A549 (cell line): ENCODE results near the gene TBC1D16. TPM values are rescaled to one million over a fixed set of nuclear protein-coding genes. Genes with fewer than 3 reads are reported as not detected.

Source experiments
- ATAC-seq, 2 experiments: fragments of 200-7000 bp in 1 of 2; fragments of >200 bp in 1 of 2; cut with Nextera tagmentation in 1 of 2; cut with Tn5 transposase in 1 of 2; 3 replicates each; pipeline versions ENCODE4 v1.8.0 to v1.9.1; 2018 to 2020; ENCODE audit warnings: mild to moderate bottlenecking in 1 of 2, moderate library complexity in 1 of 2
- CTCF ChIA-PET: fragments of 300-600 bp; sonication (Branson Sonifier 250); formaldehyde crosslinking; extraction: SDS; loops from one replicate; lab custom pipeline; 2021; ENCODE audit warnings: antibody characterized with exemption, inconsistent platforms; lab: Yijun Ruan, JAX
- POLR2A ChIA-PET: fragments of 350-600 bp; formaldehyde crosslinking; extraction: SDS; loops from one replicate; lab custom pipeline; 2021; ENCODE audit warnings: antibody characterized with exemption, inconsistent platforms; lab: Yijun Ruan, JAX
- DNase-seq, 2 experiments: peaks; one replicate each; pipeline versions ENCODE4 v3.0.0 to v3.0.0-alpha.2; 2011 to 2016; ENCODE audit warnings: low read depth in 1 of 2, low spot score in 1 of 2
- FAIRE-seq: peaks from 2 replicates; lab custom pipeline; 2011; peaks lifted over from hg19 to GRCh38; lab: Jason Lieb, UNC
- H3K27ac ChIP-seq, 2 experiments: fragments of >200 bp; sonication (Bioruptor Twin); formaldehyde crosslinking; 3 replicates each; pipeline ENCODE4 v1.5.1; 2016 to 2017
- H3K4me1 ChIP-seq: fragments of >200 bp; sonication (Bioruptor Twin); formaldehyde crosslinking; 3 replicates; pipeline ENCODE4 v1.6.1; 2016
- H3K4me2 ChIP-seq: fragments of >200 bp; sonication (Bioruptor Twin); formaldehyde crosslinking; 3 replicates; pipeline ENCODE4 v1.6.1; 2016
- H3K4me3 ChIP-seq: fragments of >200 bp; sonication (Bioruptor Twin); formaldehyde crosslinking; 3 replicates; pipeline ENCODE4 v1.5.1; 2016
- H3K9me3 ChIP-seq: fragments of >200 bp; sonication (Bioruptor Twin); formaldehyde crosslinking; 3 replicates; pipeline ENCODE4 v1.6.1; 2016
- CBX8 ChIP-seq: fragments of 200-600 bp; sonication (generic); IDR thresholded peaks from 2 replicates; pipeline ENCODE4 v1.6.1; 2016
- CEBPB ChIP-seq, 2 experiments: fragments of >200 bp in 1 of 2; sonication (Bioruptor Twin) in 1 of 2; formaldehyde crosslinking in 1 of 2; IDR thresholded peaks; 2 replicates each; pipeline ENCODE4 v1.6.1; 2012 to 2016
- CHD2 ChIP-seq: fragments of 150-350 bp; IDR thresholded peaks from 2 replicates; pipeline ENCODE4 v1.6.1; 2014; ENCODE audit warnings: low read length; ENCODE audit not compliant: partially characterized antibody
- CTCF ChIP-seq: fragments of >200 bp; sonication (Bioruptor Twin); formaldehyde crosslinking; IDR thresholded peaks from 3 replicates; pipeline ENCODE4 v1.5.1; 2016
- E2F6 ChIP-seq: IDR thresholded peaks from 2 replicates; pipeline ENCODE4 v1.6.1; 2012; ENCODE audit warnings: low read depth, borderline replicate concordance
- EHMT2 ChIP-seq: fragments of 200-600 bp; sonication (generic); IDR thresholded peaks from 2 replicates; pipeline ENCODE4 v1.6.1; 2016; ENCODE audit warnings: antibody characterized with exemption, low read depth, mild to moderate bottlenecking, moderate library complexity
- ESRRA ChIP-seq: fragments of 150-350 bp; IDR thresholded peaks from 2 replicates; pipeline ENCODE4 v1.6.1; 2014; ENCODE audit warnings: mild to moderate bottlenecking, low read length, borderline replicate concordance
- GATA3 ChIP-seq: IDR thresholded peaks from 2 replicates; pipeline ENCODE4 v1.6.1; 2012; ENCODE audit warnings: borderline replicate concordance
- HMGXB4 ChIP-seq: fragments of 250-450 bp; sonication (Bioruptor Pico); IDR thresholded peaks from 2 replicates; pipeline ENCODE4 v1.5.0; 2021; ENCODE audit warnings: mild to moderate bottlenecking, moderate library complexity, borderline replicate concordance
- HOXB5 ChIP-seq: fragments of 250-450 bp; sonication (Bioruptor Pico); IDR thresholded peaks from 2 replicates; pipeline ENCODE4 v1.5.0; 2020; ENCODE audit warnings: mild to moderate bottlenecking, moderate library complexity
- JUN ChIP-seq, 2 experiments: fragments of >200 bp; sonication (Bioruptor Twin); formaldehyde crosslinking; IDR thresholded peaks; 2 replicates in 1 of 2; 3 replicates in 1 of 2; pipeline ENCODE4 v1.6.1; 2016 to 2017
- KDM1A ChIP-seq: fragments of 200-600 bp; sonication (generic); IDR thresholded peaks from 2 replicates; pipeline ENCODE4 v1.6.1; 2016; ENCODE audit warnings: low read depth, mild to moderate bottlenecking
- KDM5A ChIP-seq: fragments of 200-600 bp; sonication (generic); IDR thresholded peaks from 2 replicates; pipeline ENCODE4 v1.6.1; 2016; ENCODE audit warnings: antibody characterized with exemption, mild to moderate bottlenecking
- NFE2L2 ChIP-seq: fragments of 150-350 bp; conservative IDR thresholded peaks from 2 replicates; pipeline ENCODE4 v1.6.1; 2014; ENCODE audit warnings: low read length
- NPAS2 ChIP-seq: fragments of 250-450 bp; sonication (Bioruptor Pico); IDR thresholded peaks from 2 replicates; pipeline ENCODE4 v1.8.0; 2022; ENCODE audit warnings: mild to moderate bottlenecking, moderate library complexity, borderline replicate concordance
- PBX3 ChIP-seq: IDR thresholded peaks from 2 replicates; pipeline ENCODE4 v1.6.1; 2012
- PHF8 ChIP-seq: fragments of 200-600 bp; sonication (generic); IDR thresholded peaks from 2 replicates; pipeline ENCODE4 v1.6.1; 2016; ENCODE audit warnings: low read depth, mild to moderate bottlenecking, antibody characterized with exemption, moderate library complexity, borderline replicate concordance
- POLR2A ChIP-seq: IDR thresholded peaks from 2 replicates; pipeline ENCODE4 v1.6.1; 2012; ENCODE audit warnings: mild to moderate bottlenecking, low read length
- POLR2AphosphoS2 ChIP-seq: conservative IDR thresholded peaks from 2 replicates; pipeline ENCODE4 v1.6.1; 2012; ENCODE audit warnings: low read length, improper control_type of control experiment, inconsistent platforms
- RAD21 ChIP-seq, 2 experiments: fragments of >200 bp in 1 of 2; sonication (Bioruptor Twin) in 1 of 2; formaldehyde crosslinking in 1 of 2; IDR thresholded peaks in 1 of 2; conservative IDR thresholded peaks in 1 of 2; 2 replicates in 1 of 2; 3 replicates in 1 of 2; pipeline ENCODE4 v1.6.1; 2012 to 2018; ENCODE audit warnings: inconsistent platforms in 1 of 2
- RARB ChIP-seq: fragments of 250-450 bp; sonication (Bioruptor Pico); IDR thresholded peaks from 2 replicates; pipeline ENCODE4 v1.8.0; 2021; ENCODE audit warnings: mild to moderate bottlenecking, moderate library complexity
- REST ChIP-seq: fragments of 200-600 bp; sonication (generic); IDR thresholded peaks from 2 replicates; pipeline ENCODE4 v1.6.1; 2016; ENCODE audit warnings: antibody characterized with exemption, mild to moderate bottlenecking, moderate library complexity
- RNF2 ChIP-seq: fragments of 200-600 bp; sonication (generic); IDR thresholded peaks from 2 replicates; pipeline ENCODE4 v1.6.1; 2016; ENCODE audit warnings: low read depth, mild to moderate bottlenecking, antibody characterized with exemption, moderate library complexity, borderline replicate concordance
- SREBF2 ChIP-seq: fragments of 450-650 bp; IDR thresholded peaks from 2 replicates; pipeline ENCODE4 v1.6.1; 2014; ENCODE audit warnings: mild to moderate bottlenecking, moderate library complexity
- TFCP2L1 ChIP-seq: fragments of 250-450 bp; sonication (Bioruptor Pico); IDR thresholded peaks from 2 replicates; pipeline ENCODE4 v1.5.0; 2021; ENCODE audit warnings: mild to moderate bottlenecking
- ZC3H11A ChIP-seq: fragments of 450-650 bp; IDR thresholded peaks from 2 replicates; pipeline ENCODE4 v1.6.1; 2014; ENCODE audit warnings: antibody characterized with exemption, mild to moderate bottlenecking
- ZNF302 ChIP-seq: fragments of 250-450 bp; sonication (Bioruptor Pico); IDR thresholded peaks from 2 replicates; pipeline ENCODE4 v1.9.0; 2021; ENCODE audit warnings: inconsistent platforms, mild to moderate bottlenecking, moderate library complexity
- ZSCAN20 ChIP-seq: fragments of 250-450 bp; sonication (Bioruptor Pico); IDR thresholded peaks from 2 replicates; pipeline ENCODE4 v1.8.0; 2022; ENCODE audit warnings: mild to moderate bottlenecking, moderate library complexity
- WGBS: methylation state at CpG from one replicate; pipeline ENCODE4 v1.1.6; 2017; ENCODE audit errors: missing lambda C conversion rate; 5-methylcytosine and 5-hydroxymethylcytosine counted together
- polyA plus RNA-seq, 4 experiments: library from polyadenylated mRNA; depleted of rRNA in 3 of 4; stranded (reverse); fragments of >200 nt; fragmentation: RNase III in 1 of 4; extraction: RNeasy Plus Mini Kit Qiagen cat#74134 plus additional on column Dnase treatment in 1 of 4; gene quantifications; 2 replicates in 3 of 4; 3 replicates in 1 of 4; pipeline ENCODE4 v1.2.3, GENCODE V29; 2011 to 2017
- TF ChIP-seq, protein P1 (sequence below): fragments of 250-450 bp; sonication (Bioruptor Pico); IDR thresholded peaks from 2 replicates; pipeline ENCODE4 v1.5.0; 2020; ENCODE audit warnings: low read depth, mild to moderate bottlenecking, moderate library complexity

Gene TBC1D16
- polyA plus RNA-seq, 2 of the 4 experiments (the other 2 are of a cell fraction) = 8.9 to 12.5 TPM

DNA sequence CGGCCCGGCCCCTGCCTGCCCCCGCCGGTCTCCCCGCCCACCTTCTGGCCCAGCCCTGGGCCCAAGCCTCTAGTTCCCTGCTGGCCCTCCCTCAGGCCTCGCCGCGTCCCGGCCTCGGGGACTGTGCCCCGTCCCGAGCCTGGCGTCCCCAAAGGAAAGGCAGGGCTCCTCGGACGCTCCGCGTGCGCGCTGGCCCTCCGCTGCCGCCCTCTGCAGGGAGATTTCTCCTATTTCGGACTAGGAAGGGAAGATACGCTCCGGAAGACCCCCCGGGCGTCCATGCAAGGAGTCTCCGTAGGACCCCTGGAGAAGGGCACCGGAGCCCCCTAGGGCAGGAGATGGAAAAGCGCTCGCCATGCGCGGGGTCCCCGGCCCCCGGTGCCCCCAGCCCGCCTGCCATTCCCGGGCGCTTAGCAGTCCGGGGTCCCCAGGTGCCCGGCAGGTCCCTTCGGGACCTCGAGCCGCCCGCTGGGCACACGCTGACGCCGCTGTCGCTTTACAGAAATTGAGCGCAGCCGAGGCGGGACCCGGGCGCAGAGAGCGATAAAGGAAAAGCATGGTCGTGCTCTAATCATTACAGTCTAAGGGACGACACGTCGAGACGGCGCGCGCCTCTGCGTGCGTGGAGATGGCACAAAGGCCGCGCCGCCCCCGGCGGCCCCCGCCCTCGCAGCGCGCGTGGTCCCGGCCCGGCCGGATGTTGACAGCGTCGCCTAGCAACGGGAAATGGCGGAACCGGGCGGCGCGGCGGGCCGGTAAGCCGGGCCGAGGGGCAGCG lies 454 bp upstream of the TBC1D16 start, which contains the start of gene CCDC40:
Gene CCDC40 (plus strand): TSS at position 706 of the 778 bp plus-strand sequence. CDS start 21 bp downstream, at position 727.
- Histone ChIP-seq H3K4me3 (peak within 1 kb of the TSS; percentile 89), H3K27ac (peak within 1 kb of the TSS; percentile 83 to 93), H3K4me1 (peaks cover 8% of the 10 kb centered on the region), H3K4me2 (peak within 1 kb of the TSS; percentile 91), H3K9me3 (no peaks in the 10 kb centered on the region)
- ATAC-seq (peak; percentile 86 to 94), FAIRE-seq (no peak), DNase-seq (peak; percentile 84 to 89)
- ChIA-PET CTCF (interaction anchor here (0.9 to 11.5 kb wide), 2 partner anchors 8 to 30 kb away, joined by 3 to 138 read pairs; no protein-coding TSS in a partner anchor), POLR2A (no interaction called here)
- 2% methylated on average over 45 of the region's 89 CpGs for WGBS
- peak in 1 of 2 experiments; percentile 49; a peak in 3 of 5 replicates for TF ChIP-seq JUN (IDR thresholded peaks at IDR 0.05)
- peak; percentile 52; the same call in 1 of the 2 replicates for TF ChIP-seq TFCP2L1 (CRISPR knock-in tag)
- TF ChIP-seq REST = peak; percentile 17; the same call in 1 of the 2 replicates
- no peak for TF ChIP-seq NPAS2 (CRISPR knock-in tag)
- no peak for TF ChIP-seq ZC3H11A
- no peak for TF ChIP-seq RARB
- no peak for TF ChIP-seq CHD2
- no peak for TF ChIP-seq ZNF302 (CRISPR knock-in tag)
- peak; percentile 69; the same call in 1 of the 2 replicates for TF ChIP-seq RNF2
- TF ChIP-seq PBX3 = peak; percentile 58; the same call in 1 of the 2 replicates
- peak; percentile 75 for TF ChIP-seq E2F6
- TF ChIP-seq POLR2AphosphoS2 = no peak
- no peak for TF ChIP-seq HMGXB4 (CRISPR knock-in tag)
- TF ChIP-seq HOXB5 (CRISPR knock-in tag) = 0 out of 2 replicates have a peak, but pooled peaks have one; percentile 17
- no peak for TF ChIP-seq EHMT2
- no peak for TF ChIP-seq CEBPB (IDR thresholded peaks at IDR 0.05)
- TF ChIP-seq RAD21 (conservative IDR thresholded peaks at IDR 0.05 in 1 of 2, IDR thresholded peaks at IDR 0.05 in 1 of 2) = no peak
- no peak for TF ChIP-seq NFE2L2
- no peak for TF ChIP-seq CBX8
- TF ChIP-seq CTCF = no peak
- TF ChIP-seq, protein P1, sequence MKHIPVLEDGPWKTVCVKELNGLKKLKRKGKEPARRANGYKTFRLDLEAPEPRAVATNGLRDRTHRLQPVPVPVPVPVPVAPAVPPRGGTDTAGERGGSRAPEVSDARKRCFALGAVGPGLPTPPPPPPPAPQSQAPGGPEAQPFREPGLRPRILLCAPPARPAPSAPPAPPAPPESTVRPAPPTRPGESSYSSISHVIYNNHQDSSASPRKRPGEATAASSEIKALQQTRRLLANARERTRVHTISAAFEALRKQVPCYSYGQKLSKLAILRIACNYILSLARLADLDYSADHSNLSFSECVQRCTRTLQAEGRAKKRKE = 0 out of 2 replicates have a peak, but pooled peaks have one; percentile 24
- no peak for TF ChIP-seq ESRRA
- peak; percentile 81 for TF ChIP-seq POLR2A
- no peak for TF ChIP-seq KDM5A
- TF ChIP-seq SREBF2 = no peak
- peak; percentile 90 for TF ChIP-seq PHF8
- no peak for TF ChIP-seq ZSCAN20 (CRISPR knock-in tag)
- TF ChIP-seq GATA3 = no peak
- TF ChIP-seq KDM1A = no peak
